H1 (cell line): ENCODE data around the gene KLKB1. TPM values are rescaled to one million over a fixed set of nuclear protein-coding genes. Genes with fewer than 3 reads are reported as not detected.

Experiments
- CTCF ChIA-PET: fragments of 300-600 bp; sonication (Branson Sonifier 250); formaldehyde crosslinking; loops from one replicate; lab custom pipeline; 2021; ENCODE audit not compliant: partially characterized antibody; lab: Charles Lee
- POLR2A ChIA-PET: fragments of 300-600 bp; sonication (Branson Sonifier 250); formaldehyde crosslinking; loops from one replicate; lab custom pipeline; 2021; ENCODE audit warnings: inconsistent platforms; ENCODE audit not compliant: partially characterized antibody; lab: Charles Lee
- DNase-seq, 2 experiments: peaks; one replicate each; pipeline versions ENCODE4 v3.0.0 to v3.0.0-alpha.2; 2010 to 2022; ENCODE audit warnings: low spot score in 2 of 2, low read depth in 1 of 2, mixed read lengths in 1 of 2
- FAIRE-seq: peaks from 2 replicates; lab custom pipeline; 2011; peaks lifted over from hg19 to GRCh38; lab: Jason Lieb, UNC
- H2AFZ ChIP-seq: 2 replicates; pipeline ENCODE4 v1.8.1; 2012; ENCODE audit warnings: low read length, inconsistent platforms
- H2AK5ac ChIP-seq: 2 replicates; pipeline ENCODE4 v1.6.1; 2013; ENCODE audit warnings: low read depth, low read length
- H2BK120ac ChIP-seq: replicated peaks from 2 replicates; pipeline ENCODE3; 2013; ENCODE audit warnings: low read depth, low read length, inconsistent platforms
- H2BK12ac ChIP-seq: 2 replicates; pipeline ENCODE4 v1.6.1; 2013; ENCODE audit warnings: low read depth, low read length
- H2BK15ac ChIP-seq: 2 replicates; pipeline ENCODE4 v1.6.1; 2013; ENCODE audit warnings: low read length
- H2BK20ac ChIP-seq: 2 replicates; pipeline ENCODE4 v1.6.1; 2013; ENCODE audit warnings: low read length
- H2BK5ac ChIP-seq: 2 replicates; pipeline ENCODE4 v1.6.1; 2013; ENCODE audit warnings: low read depth, low read length
- H3K14ac ChIP-seq: 2 replicates; pipeline ENCODE4 v1.6.1; 2013; ENCODE audit warnings: inconsistent platforms; ENCODE audit not compliant: insufficient read length
- H3K18ac ChIP-seq: 2 replicates; pipeline ENCODE4 v1.6.1; 2013; ENCODE audit warnings: low read length; ENCODE audit errors: extremely low read depth
- H3K23ac ChIP-seq: 2 replicates; pipeline ENCODE4 v1.6.1; 2013; ENCODE audit warnings: inconsistent platforms; ENCODE audit not compliant: insufficient read length
- H3K23me2 ChIP-seq: 2 replicates; pipeline ENCODE4 v1.6.1; 2013; ENCODE audit warnings: low read depth, low read length
- H3K27ac ChIP-seq: 2 replicates; pipeline ENCODE4 v1.6.1; 2011; ENCODE audit warnings: low read depth, low read length, inconsistent platforms
- H3K27me3 ChIP-seq, 4 experiments: replicated peaks in 1 of 4; 1 replicate in 1 of 4; 2 replicates in 3 of 4; pipeline versions ENCODE4 v1.6.1 to v1.8.1; 2011 to 2013; ENCODE audit warnings: low read length in 3 of 4, mild to moderate bottlenecking in 3 of 4, inconsistent platforms in 2 of 4, mixed read lengths in 2 of 4, moderate library complexity in 1 of 4; ENCODE audit not compliant: control insufficient read depth in 3 of 4, insufficient read depth in 3 of 4; ENCODE audit errors: extremely low read depth in 1 of 4
- H3K36me3 ChIP-seq, 4 experiments: 2 replicates each; pipeline versions ENCODE4 v1.6.1 to v1.8.1; 2011 to 2013; ENCODE audit warnings: mild to moderate bottlenecking in 4 of 4, low read length in 3 of 4, moderate library complexity in 2 of 4, control low read depth in 1 of 4, inconsistent platforms in 1 of 4; ENCODE audit not compliant: insufficient read depth in 4 of 4, control insufficient read depth in 2 of 4
- H3K4ac ChIP-seq: replicated peaks from 2 replicates; pipeline ENCODE3; 2013; ENCODE audit warnings: low read length, low read depth, mixed read lengths, inconsistent platforms; ENCODE audit not compliant: insufficient read length
- H3K4me1 ChIP-seq, 4 experiments: replicated peaks in 1 of 4; 1 replicate in 1 of 4; 2 replicates in 3 of 4; pipeline versions ENCODE4 v1.6.1 to v1.8.1; 2011 to 2013; ENCODE audit warnings: low read length in 3 of 4, inconsistent platforms in 2 of 4, mixed read lengths in 1 of 4; ENCODE audit not compliant: insufficient read depth in 4 of 4, control insufficient read depth in 3 of 4
- H3K4me2 ChIP-seq, 2 experiments: 2 replicates each; pipeline versions ENCODE4 v1.6.1 to v1.8.1; 2011 to 2013; ENCODE audit warnings: low read depth in 2 of 2, low read length in 2 of 2, control low read depth in 1 of 2, inconsistent platforms in 1 of 2, mild to moderate bottlenecking in 1 of 2; ENCODE audit not compliant: insufficient read depth in 1 of 2
- H3K4me3 ChIP-seq, 4 experiments: fragments of 200-600, 300-600 bp in 1 of 4; sonication (generic), shearing (Covaris generic), sonication (Bioruptor Twin) in 1 of 4; 2 replicates each; pipeline versions ENCODE4 v1.5.1 to v1.8.1; 2011 to 2016; ENCODE audit warnings: low read length in 4 of 4, low read depth in 3 of 4, control low read depth in 2 of 4, inconsistent platforms in 2 of 4, mild to moderate bottlenecking in 2 of 4, mixed read lengths in 1 of 4, moderate library complexity in 1 of 4; ENCODE audit not compliant: insufficient read depth in 2 of 4; ENCODE audit errors: extremely low read depth in 1 of 4
- H3K56ac ChIP-seq: replicated peaks from 2 replicates; pipeline ENCODE3; 2013; ENCODE audit warnings: low read depth, mild to moderate bottlenecking, mixed read lengths, low read length, inconsistent platforms; ENCODE audit not compliant: insufficient read length
- H3K79me1 ChIP-seq: 2 replicates; pipeline ENCODE4 v1.6.1; 2013; ENCODE audit warnings: low read depth, low read length, control low read depth
- H3K79me2 ChIP-seq, 2 experiments: 2 replicates each; pipeline versions ENCODE4 v1.6.1 to v1.8.1; 2012 to 2013; ENCODE audit warnings: low read length in 2 of 2, mild to moderate bottlenecking in 2 of 2, inconsistent platforms in 1 of 2; ENCODE audit not compliant: insufficient read depth in 2 of 2, control insufficient read depth in 1 of 2
- H3K9ac ChIP-seq, 4 experiments: replicated peaks in 1 of 4; 1 replicate in 1 of 4; 2 replicates in 3 of 4; pipeline versions ENCODE4 v1.6.1 to v1.8.1; 2011 to 2013; ENCODE audit warnings: low read depth in 3 of 4, low read length in 3 of 4, control low read depth in 2 of 4, mild to moderate bottlenecking in 2 of 4, moderate library complexity in 2 of 4, inconsistent platforms in 1 of 4; ENCODE audit errors: extremely low read depth in 1 of 4
- H3K9me3 ChIP-seq, 2 experiments: 2 replicates each; pipeline versions ENCODE4 v1.6.1 to v1.8.1; 2012 to 2013; ENCODE audit warnings: mild to moderate bottlenecking in 2 of 2, moderate library complexity in 2 of 2, control low read depth in 1 of 2, inconsistent platforms in 1 of 2, low read depth in 1 of 2, low read length in 1 of 2, mixed read lengths in 1 of 2; ENCODE audit not compliant: insufficient read depth in 2 of 2
- H4K20me1 ChIP-seq, 2 experiments: replicated peaks in 1 of 2; 2 replicates each; pipeline versions ENCODE3 to v1.8.1; 2011 to 2013; ENCODE audit warnings: inconsistent platforms in 2 of 2, low read length in 2 of 2, mild to moderate bottlenecking in 1 of 2; ENCODE audit not compliant: insufficient read depth in 2 of 2, control insufficient read depth in 1 of 2
- H4K5ac ChIP-seq: 2 replicates; pipeline ENCODE4 v1.6.1; 2013; ENCODE audit warnings: low read length, low read depth, mixed read lengths, inconsistent platforms; ENCODE audit not compliant: insufficient read length
- H4K8ac ChIP-seq: 2 replicates; pipeline ENCODE4 v1.8.0; 2013; ENCODE audit warnings: mild to moderate bottlenecking, moderate library complexity, low read length, inconsistent platforms; ENCODE audit not compliant: insufficient read depth; ENCODE audit errors: extremely low read depth
- H4K91ac ChIP-seq: replicated peaks from 2 replicates; pipeline ENCODE3; 2013; ENCODE audit warnings: low read length, mixed read lengths, inconsistent platforms; ENCODE audit not compliant: insufficient read length
- BCL11A ChIP-seq, 2 experiments: IDR thresholded peaks; one replicate each; pipeline ENCODE4 v1.6.1; 2011; ENCODE audit warnings: low read depth in 2 of 2, low read length in 2 of 2, mild to moderate bottlenecking in 2 of 2
- JUN ChIP-seq: IDR thresholded peaks from 2 replicates; pipeline ENCODE4 v1.6.1; 2011; ENCODE audit warnings: low read depth, mild to moderate bottlenecking, improper control_type of control experiment, low read length
- JUND ChIP-seq: IDR thresholded peaks from 2 replicates; pipeline ENCODE4 v1.6.1; 2011; ENCODE audit warnings: mild to moderate bottlenecking, improper control_type of control experiment, low read length
- SUZ12 ChIP-seq: fragments of 200-600 bp; sonication (generic); IDR thresholded peaks from 2 replicates; pipeline ENCODE4 v1.6.1; 2012; ENCODE audit warnings: mild to moderate bottlenecking, inconsistent platforms, low read length, moderate library complexity, mixed read lengths
- TAF1 ChIP-seq: IDR thresholded peaks from 2 replicates; pipeline ENCODE4 v1.6.1; 2011; ENCODE audit warnings: mild to moderate bottlenecking, low read depth, low read length
- TAF7 ChIP-seq: optimal IDR thresholded peaks from 2 replicates; pipeline ENCODE3; 2011; ENCODE audit warnings: low read depth, mild to moderate bottlenecking, inconsistent platforms, low read length, moderate library complexity, borderline replicate concordance
- TBP ChIP-seq: IDR thresholded peaks from 2 replicates; pipeline ENCODE4 v1.6.1; 2011; ENCODE audit warnings: low read depth, low read length, improper control_type of control experiment
- WGBS, 2 experiments: shearing (Covaris generic) in 1 of 2; methylation state at CpG; one replicate each; pipeline versions ENCODE4 v1.1.6 to v1.1.7; 2013 to 2015; ENCODE audit warnings: low lambda C conversion rate in 2 of 2, mixed read lengths in 2 of 2, inconsistent platforms in 1 of 2, low coverage in 1 of 2, missing lambda C conversion rate in 1 of 2; ENCODE audit not compliant: insufficient replicate concordance in 2 of 2, insufficient coverage in 1 of 2, insufficient read length in 1 of 2; ENCODE audit errors: extremely low coverage in 1 of 2, missing lambda C conversion rate in 1 of 2; 5-methylcytosine and 5-hydroxymethylcytosine counted together
- polyA plus RNA-seq, 7 experiments: library from polyadenylated mRNA; depleted of rRNA in 3 of 7; stranded (reverse) in 5 of 7; unstranded in 2 of 7; fragments of >200 nt in 5 of 7; fragments of 200-250 nt in 2 of 7; gene quantifications; 1 replicate in 5 of 7; 2 replicates in 1 of 7; 4 replicates in 1 of 7; pipeline versions ENCODE4 v1.2.1 to v1.2.3, GENCODE V29; 2011 to 2013; ENCODE audit warnings: missing spikeins in 2 of 7, mixed read lengths in 2 of 7
- total RNA-seq: library from RNA; stranded (reverse); fragmentation: NEBNext Ultra II Directional; extraction: Animal tissue kit (Norgen Biotek cat#: 25700); gene quantifications from 2 replicates; pipeline ENCODE4 v1.2.1, GENCODE V29; 2021

KLKB1 gene
- total and polyA plus RNA-seq, 2 of the 8 experiments (the other 6 are each of a cell fraction or from before 2014, with no cell fraction given): 12.0 to 20.9 TPM

- H3K79me1 ChIP-seq: no peaks in the 10 kb centered on the region
- H4K20me1 ChIP-seq: no peaks in the 10 kb centered on the region
- H3K4me1 ChIP-seq: peaks cover 6 to 14% (median 8%) of the 10 kb centered on the region in 4 experiments; a peak in 5 of 7 replicates
- peak overlapping the region; percentile 29 for H4K5ac ChIP-seq
- peak overlapping the region; percentile 92 for H4K8ac ChIP-seq
- CTCF ChIA-PET: interaction anchor here (0.7 to 2.9 kb wide), 8 partner anchors 10 to 346 kb away, joined by 3 to 13 read pairs (median 4); no protein-coding TSS in a partner anchor
- H3K56ac ChIP-seq: no peak overlapping the region
- H3K4ac ChIP-seq: peak overlapping the region; percentile 83
- TF ChIP-seq JUN: no peak
- TF ChIP-seq BCL11A (IDR thresholded peaks at IDR 0.05; ENCODE audit: low read depth in 2 of 2, low read length in 2 of 2): no peak
- peak; percentile 54 for TF ChIP-seq TAF7
- TF ChIP-seq JUND: no peak
- TF ChIP-seq SUZ12: peak; percentile 33; the same call in 1 of the 2 replicates
- TF ChIP-seq TBP: 0 out of 2 replicates have a peak, but pooled peaks have one; percentile 22
- TF ChIP-seq TAF1: peak; percentile 56; the same call in 1 of the 2 replicates
- no peaks in the 10 kb centered on the region for H3K27me3 ChIP-seq
- FAIRE-seq (peak; percentile 32), DNase-seq (peak in 1 of 2 experiments; percentile 72)
- no peak overlapping the region for H3K27ac ChIP-seq
- H2AFZ ChIP-seq: no peak overlapping the region
- H3K79me2 ChIP-seq: no peaks in the 10 kb centered on the region
- peak overlapping the region; percentile 83 to 89 for H3K4me2 ChIP-seq
- H2BK5ac ChIP-seq: peak overlapping the region; percentile 78; the same call in 1 of the 2 replicates
- peak overlapping the region; percentile 80 to 87 (median 86) for H3K4me3 ChIP-seq
- POLR2A ChIA-PET: interaction anchor here (0.7 to 2.0 kb wide), 8 partner anchors 10 to 204 kb away, joined by 3 to 8 read pairs (median 4); partner anchors contain the start of gene F11
- H3K9me3 ChIP-seq: no peaks in the 10 kb centered on the region
- H3K23ac ChIP-seq: no peak overlapping the region
- no peak overlapping the region for H3K14ac ChIP-seq
- peak overlapping the region; percentile 55 for H3K18ac ChIP-seq
- H2BK12ac ChIP-seq: 0 out of 2 replicates have a peak overlapping the region, but pooled peaks have one; percentile 28
- H2BK120ac ChIP-seq: no peak overlapping the region
- 7% methylated on average over 18 of the region's 22 CpGs; no CpG with 5 or more reads in 1 of the 2 experiments for WGBS, 2 experiments
- H3K23me2 ChIP-seq: peaks cover 5% of the 10 kb centered on the region; the same call in 1 of the 2 replicates
- peak overlapping the region; percentile 31 to 56 (median 50) for H3K9ac ChIP-seq
- H2AK5ac ChIP-seq: no peak overlapping the region
- no peak overlapping the region; the same call in 1 of the 2 replicates for H2BK15ac ChIP-seq
- peak overlapping the region; percentile 73 for H4K91ac ChIP-seq
- H3K36me3 ChIP-seq: no peaks in the 10 kb centered on the region
- no peak overlapping the region for H2BK20ac ChIP-seq
Measured at GRCh38 chr4:186192066-186192612, 35.2 kb upstream of the KLKB1 start.
